ENCODE results near the gene RNF40. TPM values are rescaled to one million over a fixed set of nuclear protein-coding genes. Genes with fewer than 3 reads are reported as not detected.

Gene RNF40
- total RNA-seq, 1 donor from 2014 or later, result 94.6 TPM

GRCh38 chr16:30777591-30778297, 15.6 kb downstream of the RNF40 start:
- Histone ChIP-seq H2AFZ (ENCODE audit: low read depth, low read length) (no peak overlapping the region), H3K9me3 (ENCODE audit: insufficient read depth, low read depth, low read length) (no peaks in the 10 kb centered on the region), H3K4me2 (ENCODE audit: low read length) (no peak overlapping the region), H3K4me1 (ENCODE audit: insufficient read depth, low read length) (peaks cover 15% of the 10 kb centered on the region), H3K36me3 (ENCODE audit: insufficient read depth, low read length) (peaks cover 9% of the 10 kb centered on the region), H3K27me3 (ENCODE audit: insufficient read depth, low read length) (no peaks in the 10 kb centered on the region), H3K79me2 (ENCODE audit: insufficient read depth, low read length) (peaks cover 15% of the 10 kb centered on the region), H4K20me1 (ENCODE audit: insufficient read depth, low read length) (peaks cover 30% of the 10 kb centered on the region), H3K4me3 (ENCODE audit: insufficient read depth, low read depth, low read length) (no peak overlapping the region), H3K27ac (ENCODE audit: low read depth, low read length) (no peak overlapping the region), H3K9ac (ENCODE audit: low read length) (no peak overlapping the region)
- Mint-ChIP-seq H3K4me1 (ENCODE audit: low read depth, unreplicated experiment) (peaks cover 4% of the 10 kb centered on the region), H3K36me3 (ENCODE audit: low read depth, unreplicated experiment) (peaks cover 4% of the 10 kb centered on the region), H3K27ac (ENCODE audit: unreplicated experiment) (no peak overlapping the region), H3K4me3 (ENCODE audit: unreplicated experiment) (no peak overlapping the region), H3K27me3 (ENCODE audit: low read depth, unreplicated experiment) (no peaks in the 10 kb centered on the region), H3K9me3 (ENCODE audit: unreplicated experiment) (no peaks in the 10 kb centered on the region)
- FAIRE-seq, result no peak
- TF ChIP-seq CTCF (IDR thresholded peaks at IDR 0.05; ENCODE audit: insufficient read depth, low read depth, low read length) (no peak), EZH2 (IDR thresholded peaks at IDR 0.05; ENCODE audit: insufficient read depth, low read length) (no peak)
- DNase-seq (ENCODE audit: low read depth), result no peak

- Mint-ChIP-seq H3K27me3 (ENCODE audit: low read depth, unreplicated experiment) (no peaks in the 10 kb centered on the region), H3K9me3 (ENCODE audit: unreplicated experiment) (no peaks in the 10 kb centered on the region), H3K36me3 (ENCODE audit: low read depth, unreplicated experiment) (peaks cover 7% of the 10 kb centered on the region), H3K4me1 (ENCODE audit: low read depth, unreplicated experiment) (peaks cover 4% of the 10 kb centered on the region), H3K4me3 (ENCODE audit: unreplicated experiment) (peak overlapping the region; percentile 1), H3K27ac (ENCODE audit: unreplicated experiment) (peak overlapping the region; percentile 12)
- no peak overlapping the region for H3K27ac ChIP-seq (ENCODE audit: low read depth, low read length)
- no peak for TF ChIP-seq EZH2 (IDR thresholded peaks at IDR 0.05; ENCODE audit: insufficient read depth, low read length)
- TF ChIP-seq CTCF (IDR thresholded peaks at IDR 0.05; ENCODE audit: insufficient read depth, low read depth, low read length), result no peak
- no peak overlapping the region for H3K4me3 ChIP-seq (ENCODE audit: insufficient read depth, low read depth, low read length)
- H3K4me2 ChIP-seq (ENCODE audit: low read length), result no peak overlapping the region
- no peak overlapping the region for H2AFZ ChIP-seq (ENCODE audit: low read depth, low read length)
- FAIRE-seq, result no peak
- H3K9ac ChIP-seq (ENCODE audit: low read length), result no peak overlapping the region
- H3K27me3 ChIP-seq (ENCODE audit: insufficient read depth, low read length), result no peaks in the 10 kb centered on the region
- peaks cover 8% of the 10 kb centered on the region for H3K36me3 ChIP-seq (ENCODE audit: insufficient read depth, low read length)
- DNase-seq (ENCODE audit: low read depth), result no peak
- peaks cover 26% of the 10 kb centered on the region for H4K20me1 ChIP-seq (ENCODE audit: insufficient read depth, low read length)
- no peaks in the 10 kb centered on the region for H3K9me3 ChIP-seq (ENCODE audit: insufficient read depth, low read depth, low read length)
- H3K79me2 ChIP-seq (ENCODE audit: insufficient read depth, low read length), result peaks cover 20% of the 10 kb centered on the region
- H3K4me1 ChIP-seq (ENCODE audit: insufficient read depth, low read length), result peaks cover 15% of the 10 kb centered on the region
Observed at GRCh38 chr16:30778549-30779244, 16.6 kb downstream of the RNF40 start.

GRCh38 chr16:30779596-30779995, 17.5 kb downstream of the RNF40 start:
- TF ChIP-seq CTCF (IDR thresholded peaks at IDR 0.05; ENCODE audit: insufficient read depth, low read depth, low read length) (no peak), EZH2 (IDR thresholded peaks at IDR 0.05; ENCODE audit: insufficient read depth, low read length) (no peak)
- H2AFZ ChIP-seq (ENCODE audit: low read depth, low read length), result no peak overlapping the region
- Mint-ChIP-seq H3K4me3 (ENCODE audit: unreplicated experiment) (no peak overlapping the region), H3K27ac (ENCODE audit: unreplicated experiment) (peak overlapping the region; percentile 69), H3K4me1 (ENCODE audit: low read depth, unreplicated experiment) (peaks cover 4% of the 10 kb centered on the region), H3K27me3 (ENCODE audit: low read depth, unreplicated experiment) (no peaks in the 10 kb centered on the region), H3K36me3 (ENCODE audit: low read depth, unreplicated experiment) (peaks cover 7% of the 10 kb centered on the region), H3K9me3 (ENCODE audit: unreplicated experiment) (no peaks in the 10 kb centered on the region)
- no peak overlapping the region for H3K4me2 ChIP-seq (ENCODE audit: low read length)
- peaks cover 25% of the 10 kb centered on the region for H3K79me2 ChIP-seq (ENCODE audit: insufficient read depth, low read length)
- H3K27me3 ChIP-seq (ENCODE audit: insufficient read depth, low read length), result no peaks in the 10 kb centered on the region
- H3K4me1 ChIP-seq (ENCODE audit: insufficient read depth, low read length), result peaks cover 15% of the 10 kb centered on the region
- no peak overlapping the region for H3K27ac ChIP-seq (ENCODE audit: low read depth, low read length)
- DNase-seq (ENCODE audit: low read depth), result no peak
- peaks cover 26% of the 10 kb centered on the region for H4K20me1 ChIP-seq (ENCODE audit: insufficient read depth, low read length)
- no peak overlapping the region for H3K9ac ChIP-seq (ENCODE audit: low read length)
- no peak for FAIRE-seq
- H3K9me3 ChIP-seq (ENCODE audit: insufficient read depth, low read depth, low read length), result no peaks in the 10 kb centered on the region
- peaks cover 3% of the 10 kb centered on the region for H3K36me3 ChIP-seq (ENCODE audit: insufficient read depth, low read length)
- H3K4me3 ChIP-seq (ENCODE audit: insufficient read depth, low read depth, low read length), result no peak overlapping the region
